Measurements from ENCODE around the gene FBLN2.
"Not testable (repeated sequence)": the region's sequence is repeated elsewhere in the genome, so short reads cannot be mapped to it uniquely, and the experiment has no call there.

Gene FBLN2

DNA sequence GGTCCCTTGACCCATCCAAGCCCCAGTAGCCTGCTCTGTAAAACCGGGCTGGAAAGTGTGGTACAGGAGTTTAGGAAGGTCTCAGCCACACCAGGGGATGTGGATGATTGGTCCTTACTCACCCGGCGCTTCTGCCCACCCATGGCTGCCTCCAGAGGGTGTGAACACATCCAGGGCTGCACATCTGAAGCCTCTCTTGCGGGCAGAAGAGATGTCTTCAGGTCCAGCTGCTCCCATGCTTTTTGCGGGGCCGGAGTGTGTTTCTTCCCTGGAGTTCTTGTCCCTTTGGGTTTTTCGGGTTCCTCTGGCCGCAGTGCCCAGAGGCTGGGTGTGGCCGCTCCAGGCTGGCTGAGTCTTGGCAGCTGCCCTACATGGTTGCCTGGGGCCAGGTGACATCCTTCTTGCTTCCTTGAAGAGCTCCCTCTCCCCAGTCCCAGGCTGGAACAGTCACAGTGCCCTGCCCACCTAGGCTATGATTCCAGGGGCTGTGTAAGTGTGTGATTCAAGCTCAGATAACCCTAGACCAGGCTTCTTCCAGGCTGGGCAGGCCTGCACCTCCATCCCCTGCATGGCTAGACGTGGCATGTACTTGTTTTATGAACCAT, 34.9 kb upstream of the FBLN2 start:
- no peak for DNase-seq (ENCODE audit: low read depth in 2 of 2)

DNA sequence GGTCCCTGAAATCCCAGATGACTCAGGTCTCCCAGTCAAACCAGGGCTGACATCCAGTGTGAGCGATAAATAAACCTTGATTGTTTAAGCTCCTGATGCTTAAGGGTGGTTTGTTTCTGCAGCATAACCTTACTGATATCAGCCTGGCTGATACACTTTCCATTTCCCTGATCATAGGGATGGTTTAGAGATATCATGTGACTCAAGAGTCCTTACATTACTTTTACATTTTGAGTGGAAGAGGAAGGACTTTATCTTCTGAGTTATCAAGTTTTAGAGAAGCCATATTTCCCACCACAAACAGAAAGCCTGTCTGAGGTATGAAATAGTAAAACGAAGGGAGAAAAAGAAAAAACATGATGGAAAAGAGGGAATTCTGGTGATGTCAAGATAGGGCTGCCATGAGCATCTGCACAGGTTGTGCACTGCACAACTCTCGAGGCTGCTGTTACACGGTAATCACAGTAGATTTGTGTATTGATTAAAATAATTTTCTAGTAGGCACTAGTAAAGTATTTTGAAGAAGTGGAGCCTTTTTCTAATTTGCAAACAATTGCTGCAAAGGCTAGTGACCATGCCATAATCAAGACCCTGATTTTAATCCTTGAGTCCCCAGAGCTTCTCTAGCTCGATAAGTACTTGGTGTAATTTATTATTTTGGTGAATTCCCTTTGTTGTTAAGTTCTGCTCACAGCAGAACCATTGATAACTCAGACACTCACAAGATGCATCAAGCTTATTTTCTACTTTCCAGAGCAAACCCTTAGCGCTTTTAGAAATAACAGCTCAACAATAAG, 34.1 kb upstream of the FBLN2 start:
- no peak for DNase-seq (ENCODE audit: low read depth in 2 of 2)

DNA sequence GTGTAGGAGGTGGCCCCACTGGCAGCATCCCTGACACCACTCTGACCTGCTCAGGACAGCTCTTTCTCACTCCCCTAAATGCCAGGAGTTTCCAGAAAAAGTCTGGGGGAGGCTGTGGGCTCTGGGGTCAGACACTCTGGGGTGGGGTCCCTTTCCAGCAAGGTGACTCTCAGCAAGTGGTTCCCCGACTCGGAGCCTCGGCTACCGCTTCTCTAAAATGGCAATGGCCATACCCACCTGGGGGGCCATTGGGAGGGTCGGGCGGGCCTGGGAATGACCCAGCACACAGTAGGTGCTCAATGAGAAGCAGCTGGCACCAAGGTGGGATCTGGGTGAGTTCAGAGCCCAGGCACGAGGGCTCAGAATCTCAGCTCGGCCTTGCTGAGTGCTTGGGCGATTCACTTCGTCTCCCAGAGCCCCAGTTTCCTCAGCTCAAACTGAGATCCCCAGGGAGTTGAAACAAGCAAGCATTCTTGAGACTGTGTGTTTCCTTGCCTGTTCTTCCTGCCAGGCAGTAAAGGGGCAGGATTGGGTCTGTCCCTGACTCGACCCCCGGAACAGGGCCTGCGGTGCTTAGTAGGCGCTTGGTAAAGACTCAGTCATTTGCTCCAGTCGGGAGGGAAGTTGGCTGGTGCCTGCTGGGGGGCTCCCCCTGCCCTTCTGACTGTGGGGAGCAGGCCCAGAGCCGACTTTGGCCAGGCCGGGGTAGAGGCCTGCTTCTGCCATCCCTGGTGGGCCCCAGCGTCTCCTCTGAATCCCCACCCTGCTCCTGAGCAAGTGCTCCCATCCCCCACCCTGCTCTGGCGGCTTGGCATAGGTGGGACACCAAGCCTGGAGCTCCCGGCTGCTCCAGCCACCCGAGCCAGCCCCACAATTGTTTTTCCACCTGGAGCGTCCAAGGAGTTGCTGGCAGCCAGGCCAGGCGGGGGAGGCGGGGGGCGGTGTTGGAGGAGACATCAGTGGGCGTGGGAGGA, 32.9 kb upstream of the FBLN2 start:
- no peak for DNase-seq (ENCODE audit: low read depth in 2 of 2)

DNA sequence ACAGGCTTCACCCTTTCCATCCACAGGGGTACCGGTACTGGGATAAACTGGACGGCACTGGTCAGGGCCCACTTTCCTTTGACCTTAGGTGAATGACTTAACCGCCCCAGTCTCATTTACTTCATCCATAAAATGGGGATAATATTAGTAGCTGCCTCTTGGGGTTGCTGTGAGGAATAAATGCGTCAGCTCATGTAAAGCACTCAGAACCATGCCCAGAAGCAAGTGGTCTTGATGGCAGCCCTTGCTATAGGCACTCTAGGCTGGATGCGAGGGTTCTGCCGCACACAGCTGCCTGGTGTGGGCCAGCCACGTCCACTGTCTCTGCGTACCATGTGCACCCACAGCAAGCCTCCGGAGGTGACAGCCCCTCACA, 32.2 kb upstream of the FBLN2 start:
- no peak for DNase-seq (ENCODE audit: low read depth in 2 of 2)

DNA sequence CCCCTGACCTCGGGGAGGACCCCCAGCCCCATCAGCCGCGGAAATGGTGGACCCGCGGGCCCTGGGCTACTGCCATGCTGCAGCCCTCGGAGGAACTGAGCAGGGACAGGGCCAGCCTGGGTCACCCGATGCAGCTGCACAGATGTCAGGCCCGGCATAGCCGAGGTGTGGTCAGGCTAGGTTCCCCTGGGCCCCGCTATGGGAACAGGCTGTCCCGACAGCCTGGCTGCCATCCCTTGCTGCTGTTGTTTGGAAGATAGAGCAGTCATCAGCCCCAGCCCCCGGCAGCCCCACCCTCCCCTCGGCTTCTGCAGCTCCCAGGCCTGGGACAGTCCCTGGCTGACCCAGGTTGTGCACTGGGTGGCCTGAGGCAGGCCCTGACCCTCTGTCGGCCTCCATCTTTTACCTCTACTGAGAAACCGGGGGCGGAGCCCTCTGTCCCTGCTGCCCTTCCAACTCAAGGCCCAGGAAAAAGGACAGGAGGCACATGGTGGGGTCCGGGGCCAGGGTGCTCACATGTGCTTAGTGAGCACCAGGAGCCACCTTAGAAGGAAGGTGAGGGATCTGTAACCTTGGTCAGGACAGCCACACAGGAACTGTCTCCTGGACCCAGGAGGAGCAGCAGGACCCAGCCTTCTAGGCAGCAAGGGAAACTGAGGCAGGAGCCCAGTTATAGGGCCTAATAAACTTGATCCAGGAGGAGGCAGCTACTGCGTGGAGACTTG, 31.5 kb upstream of the FBLN2 start:
- DNase-seq (ENCODE audit: low read depth in 2 of 2) = no peak

DNA sequence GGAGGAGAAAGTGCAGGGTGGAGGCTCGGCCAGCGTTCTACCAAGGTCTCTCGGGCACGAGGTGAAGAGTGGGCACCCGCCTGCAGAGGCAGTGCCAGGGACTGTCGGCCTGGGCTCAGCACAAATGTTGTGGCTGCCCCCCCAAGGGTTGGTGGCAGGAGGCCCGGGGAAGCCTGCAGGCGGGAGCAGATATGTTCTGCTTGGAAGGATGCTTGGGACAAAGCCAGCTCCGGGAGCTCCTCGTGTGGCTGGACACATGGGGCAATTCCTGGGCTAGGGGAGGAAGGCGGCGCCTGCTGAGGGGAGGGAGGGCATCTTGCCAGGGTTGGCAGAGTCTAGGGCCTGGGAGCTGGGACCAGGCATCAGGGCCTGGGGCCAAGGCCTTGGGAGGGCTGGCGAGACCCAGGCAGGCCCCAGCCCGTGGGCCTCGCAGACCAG, 30.4 kb upstream of the FBLN2 start:
- DNase-seq (ENCODE audit: low read depth in 2 of 2) = no peak

DNA sequence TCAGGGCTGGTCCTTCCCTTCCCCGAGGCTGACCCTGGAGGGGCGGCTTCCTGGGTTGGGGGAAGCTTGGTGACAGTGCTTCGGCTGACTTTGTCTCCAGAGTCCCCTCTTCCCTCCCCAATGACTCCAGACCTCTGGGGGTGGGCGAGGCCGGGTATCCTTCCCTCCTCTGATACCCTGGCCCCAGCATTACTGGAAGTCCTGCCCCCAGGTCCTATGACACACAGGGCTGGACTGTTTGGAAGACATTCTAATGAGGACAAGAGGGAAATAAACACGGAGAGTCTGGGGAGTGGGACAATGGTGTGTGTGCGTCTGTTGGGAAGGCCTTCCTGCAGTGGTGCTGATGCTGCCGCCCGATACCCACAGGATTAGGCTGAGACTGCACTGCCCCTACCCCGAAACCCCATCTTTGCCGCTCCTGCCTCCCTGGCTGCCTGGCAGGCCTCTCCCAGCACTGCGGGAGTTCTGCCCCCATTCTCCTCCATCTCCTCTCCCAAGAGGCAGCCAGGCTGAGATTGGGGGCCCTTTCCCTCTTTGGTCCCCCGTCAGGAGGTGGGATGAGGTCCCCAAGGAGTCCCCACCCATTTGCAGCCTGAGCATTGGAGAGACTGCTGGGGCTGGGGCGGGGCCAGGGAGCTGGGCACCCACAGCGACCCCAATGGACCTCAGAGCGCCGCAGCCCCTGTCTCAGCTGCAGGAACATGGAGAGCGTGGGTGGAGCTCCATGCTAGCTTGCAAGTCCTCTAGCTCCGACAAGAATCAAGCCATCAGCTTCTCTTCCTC, 29.7 kb upstream of the FBLN2 start:
- no peak for DNase-seq (ENCODE audit: low read depth in 2 of 2)

DNA sequence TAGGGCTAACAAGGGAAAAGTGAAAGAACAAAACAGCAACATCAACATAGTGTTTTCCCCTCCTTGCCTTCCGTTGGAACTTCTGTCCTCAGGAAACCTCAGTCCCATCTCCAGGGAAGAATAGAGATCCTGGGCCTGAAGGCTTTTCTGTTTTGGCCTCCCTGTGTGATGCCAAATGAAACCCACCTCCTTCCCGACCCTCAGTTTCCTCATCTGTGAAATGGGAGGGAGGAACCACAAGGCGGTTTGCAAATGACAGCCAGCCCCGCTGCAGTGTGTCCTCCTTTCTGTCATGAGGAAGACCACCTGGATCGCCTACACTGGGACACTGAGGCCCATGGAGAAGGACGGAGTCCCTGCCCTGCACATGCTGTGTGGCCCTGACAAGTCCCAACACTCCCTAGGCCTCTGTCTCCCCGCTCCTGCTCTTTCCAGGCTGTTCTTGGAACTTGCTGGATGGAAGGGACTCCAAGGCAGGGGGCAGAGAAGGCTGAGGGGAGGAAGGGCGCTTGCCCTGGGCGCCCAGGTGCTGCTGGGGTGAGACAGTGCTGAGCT, 28.5 kb upstream of the FBLN2 start:
- no peak for DNase-seq (ENCODE audit: low read depth in 2 of 2)

DNA sequence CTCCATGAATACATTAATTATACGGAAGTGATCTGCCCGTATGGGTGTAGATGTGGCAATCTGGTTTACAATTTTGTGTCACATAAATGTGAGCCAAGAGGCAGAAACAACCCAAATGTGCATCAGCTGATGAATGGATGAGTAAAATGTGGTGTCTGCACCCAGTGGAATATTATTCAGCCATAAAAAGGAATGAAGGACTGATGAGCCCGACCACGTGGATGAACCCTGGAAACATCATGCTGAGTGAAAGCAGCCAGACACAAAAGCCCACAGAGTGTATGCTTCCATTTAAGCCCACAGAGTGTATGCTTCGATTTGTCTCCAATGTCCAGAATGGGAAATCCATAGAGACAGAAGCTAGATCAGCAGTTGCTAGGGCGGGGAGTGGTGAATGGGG, 27.6 kb upstream of the FBLN2 start:
- DNase-seq (ENCODE audit: low read depth in 2 of 2) = no peak

DNA sequence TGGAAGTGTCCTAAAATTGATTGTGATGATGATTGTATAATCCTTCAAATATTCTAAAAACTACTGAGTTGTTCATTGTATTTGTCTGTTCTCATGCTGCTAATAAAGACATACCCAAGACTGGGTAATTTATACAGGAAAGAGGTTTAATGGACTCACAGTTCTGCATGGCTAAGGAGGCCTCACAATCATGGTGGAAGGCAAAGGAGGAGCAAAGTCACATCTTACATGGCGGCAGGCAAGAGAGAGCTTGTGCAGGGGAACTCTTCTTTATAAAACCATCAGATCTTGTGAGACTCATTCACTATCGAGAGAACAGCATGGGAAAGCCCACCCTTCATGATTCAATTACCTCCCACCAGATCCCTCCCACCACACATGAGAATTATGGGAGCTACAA, 27.2 kb upstream of the FBLN2 start:
- not testable (repeated sequence) for DNase-seq (ENCODE audit: low read depth in 2 of 2)

- no peak for DNase-seq (ENCODE audit: low read depth in 2 of 2)
Observed at GRCh38 chr3:13522236-13522635, 26.7 kb upstream of the FBLN2 start.

DNA sequence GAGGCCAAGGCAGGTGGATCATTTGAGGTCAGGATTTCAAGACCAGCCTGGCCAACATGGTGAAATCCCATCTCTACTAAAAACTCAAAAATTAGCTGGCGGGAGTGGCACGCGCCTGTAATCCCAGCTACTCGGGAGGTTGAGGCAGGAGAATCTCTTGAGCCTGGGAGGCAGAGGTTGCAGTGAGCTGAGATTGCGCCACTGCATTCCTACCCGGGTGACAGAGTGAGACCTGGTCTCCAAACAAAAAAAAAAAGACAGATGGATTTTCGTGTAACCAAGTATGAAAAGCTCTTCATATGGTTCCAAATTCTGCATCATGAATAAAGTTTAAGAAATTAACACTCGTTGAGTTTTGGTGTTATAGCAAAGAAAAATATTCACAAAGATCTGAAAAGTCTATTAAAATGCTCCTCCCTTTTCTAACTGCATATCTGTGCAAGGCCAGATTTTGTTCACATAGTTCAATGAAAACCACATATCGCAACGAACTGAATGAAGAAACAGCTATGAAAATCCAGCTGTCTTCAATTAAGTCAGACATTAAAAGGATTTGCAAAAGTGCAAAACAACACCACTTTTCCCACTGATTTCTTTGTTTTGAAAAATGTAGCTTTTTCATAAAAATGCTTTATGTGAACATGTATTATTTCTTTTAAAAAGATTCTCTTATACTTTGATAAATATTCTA, 23.8 kb upstream of the FBLN2 start:
- no peak for DNase-seq (ENCODE audit: low read depth in 2 of 2)

DNA sequence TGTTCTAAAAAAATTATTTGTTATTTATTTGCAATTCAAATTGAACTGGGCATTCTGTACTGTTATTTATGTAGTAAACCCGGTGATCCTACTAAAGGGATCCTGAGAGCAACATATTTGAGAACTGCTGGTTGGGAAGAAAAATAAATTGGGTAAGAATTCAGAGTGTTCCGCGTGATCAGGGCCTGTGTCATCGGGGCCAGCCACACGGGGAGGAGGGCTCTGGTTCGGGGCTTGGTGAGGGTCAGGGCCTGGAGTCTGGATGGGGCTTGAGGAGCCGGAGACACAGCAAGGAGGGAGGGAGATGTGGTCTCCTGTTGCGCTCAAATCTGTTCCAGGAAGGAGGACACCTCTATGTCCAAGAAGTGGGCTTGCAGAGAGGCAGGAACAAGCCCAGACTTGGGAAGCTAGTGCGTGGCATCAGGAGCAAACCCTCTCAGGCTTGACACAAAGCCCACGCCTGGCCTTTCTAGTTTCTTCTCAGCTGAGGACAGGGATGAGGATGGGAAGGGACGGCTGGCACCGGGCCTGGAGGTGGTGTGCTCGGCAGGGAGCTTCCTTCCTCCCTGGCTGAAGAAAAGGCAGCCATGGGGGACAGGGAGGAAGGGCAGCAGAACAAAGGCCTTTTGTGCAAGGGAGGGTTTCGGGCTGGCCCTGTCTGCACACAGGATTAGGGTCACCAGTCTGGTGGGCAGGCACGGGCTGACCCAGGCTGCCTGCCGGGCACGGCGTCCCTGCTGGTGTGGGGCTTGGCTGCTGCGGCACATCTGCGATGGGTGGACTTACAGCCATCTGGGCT, 22.9 kb upstream of the FBLN2 start:
- DNase-seq (ENCODE audit: low read depth in 2 of 2) = no peak

- DNase-seq (ENCODE audit: low read depth in 2 of 2) = no peak
Observed at GRCh38 chr3:13526626-13526949, 22.3 kb upstream of the FBLN2 start.

DNA sequence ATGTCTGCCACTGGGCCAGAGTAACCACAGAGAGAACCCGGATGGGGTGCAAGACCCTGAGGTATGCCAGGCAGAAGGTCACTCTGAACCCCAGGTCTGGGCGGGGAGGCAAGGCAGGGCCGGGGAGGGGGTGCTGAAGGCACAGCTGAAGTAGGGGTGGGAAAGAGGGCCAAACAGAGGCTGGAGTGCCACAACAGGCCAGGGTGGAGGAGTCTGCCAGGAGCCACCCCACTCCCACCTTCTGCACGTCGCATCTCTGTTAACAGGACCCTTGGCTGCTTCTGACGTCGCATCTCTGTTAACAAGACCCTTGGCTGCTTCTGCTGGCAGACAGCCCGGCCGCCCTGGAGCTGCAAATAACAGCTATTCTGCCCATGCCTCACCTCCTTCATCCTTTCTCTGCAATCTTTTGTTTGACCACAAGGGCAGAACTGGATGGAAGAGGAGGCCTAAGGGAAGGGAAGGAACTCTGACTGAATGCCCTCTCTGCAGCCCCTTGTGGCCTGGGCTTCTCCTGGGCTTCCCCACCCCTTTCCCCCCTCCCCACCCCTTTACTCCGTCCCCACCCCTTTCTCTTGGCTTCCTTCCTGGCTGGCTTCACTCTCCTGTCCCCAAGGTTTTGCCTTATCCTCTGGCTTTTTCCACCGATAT, 20.6 kb upstream of the FBLN2 start:
- no peak for DNase-seq (ENCODE audit: low read depth in 2 of 2)

DNA sequence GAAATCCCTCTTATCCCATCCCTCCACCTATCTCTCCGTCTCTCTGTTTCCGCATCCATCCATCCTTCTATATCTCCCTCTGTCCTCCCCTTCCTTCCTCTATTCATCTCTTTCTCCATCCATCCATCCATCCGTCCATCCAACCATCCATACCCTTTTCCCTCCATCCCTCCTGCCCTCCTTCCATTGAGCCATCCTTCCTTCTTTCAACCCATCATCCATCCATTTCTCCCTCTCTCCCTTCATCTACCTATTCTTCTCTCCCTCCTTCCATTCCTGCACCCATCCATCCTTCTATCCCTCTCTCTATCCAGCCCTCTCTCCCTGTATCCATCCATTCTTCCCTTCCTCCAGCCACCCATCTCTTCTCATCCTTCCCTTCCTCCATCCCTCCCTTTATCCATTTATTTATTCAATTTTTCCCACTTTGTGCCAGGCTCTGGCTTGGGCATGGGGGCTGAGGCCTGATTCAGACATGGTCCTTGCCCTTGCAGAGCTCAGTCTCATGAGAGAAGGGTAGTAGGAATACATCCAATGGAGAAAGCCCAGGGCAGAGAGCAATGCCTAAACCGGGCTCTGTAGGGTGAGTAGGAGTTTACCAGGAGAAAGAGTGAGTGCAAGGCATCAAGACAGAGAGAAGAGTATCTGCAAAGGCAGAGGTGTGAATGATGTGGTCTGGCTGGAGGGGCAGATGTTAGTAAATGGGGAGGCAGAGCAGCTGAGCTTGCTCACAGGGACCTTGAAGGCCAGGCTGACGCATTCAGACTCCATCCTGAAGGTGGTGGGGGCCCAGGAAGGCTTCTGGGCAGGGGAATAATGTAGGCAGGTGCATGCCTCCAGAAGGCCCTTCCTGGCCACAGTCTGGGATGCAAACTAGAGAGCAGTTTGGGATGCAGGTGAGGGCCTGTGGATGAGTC, 19.5 kb upstream of the FBLN2 start:
- DNase-seq (ENCODE audit: low read depth in 2 of 2) = no peak

DNA sequence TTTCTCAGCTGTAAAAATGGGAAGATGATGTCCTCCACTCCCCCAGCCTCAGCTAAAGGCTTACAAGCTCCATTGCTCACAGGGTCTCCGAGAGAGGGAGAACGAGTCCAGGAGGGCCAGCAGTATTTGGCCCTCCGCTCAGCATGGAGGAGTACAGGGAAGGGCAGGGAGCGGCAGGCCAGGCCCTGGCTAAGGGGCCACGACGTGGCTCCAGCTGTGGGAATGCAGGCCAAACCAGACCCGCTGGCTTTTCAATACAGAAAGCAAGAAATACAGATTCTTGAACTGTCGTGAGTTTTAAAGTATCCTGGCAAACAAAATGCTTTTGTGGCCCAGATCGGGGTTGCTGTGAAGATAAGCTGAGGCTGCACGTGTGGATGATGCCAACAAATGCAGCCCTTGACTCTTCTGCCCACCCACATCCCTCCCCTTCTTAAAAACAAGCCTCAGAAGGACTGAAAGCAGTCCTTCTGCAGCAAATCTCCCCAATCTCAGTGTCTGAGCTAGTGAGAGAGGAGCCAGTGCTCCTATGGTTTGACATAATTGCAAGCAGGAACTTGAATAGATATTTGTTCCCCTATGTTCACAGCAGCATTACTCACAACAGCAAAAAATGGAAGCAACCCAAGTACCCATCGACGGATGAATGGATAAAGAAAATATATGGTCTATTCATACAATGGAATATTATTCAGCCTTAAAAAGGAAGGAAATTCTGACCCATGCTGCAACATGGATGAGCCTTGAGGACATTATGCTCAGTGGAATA, 18.5 kb upstream of the FBLN2 start:
- DNase-seq (ENCODE audit: low read depth in 2 of 2) = no peak

Measured in stimulated activated CD8-positive, alpha-beta memory T cell treated with anti-CD3 and anti-CD28 coated beads, Interleukin-2, amount 100 ng/mL, for 48 hours (primary cell).